ENCODE results near the gene PTPRN2.

PTPRN2 gene

GRCh38 chr7:158489462-158490155 is 98.0 kb downstream of the PTPRN2 start:
- no peak for DNase-seq (ENCODE audit: low spot score)

- DNase-seq (ENCODE audit: low spot score) = no peak
Observed at GRCh38 chr7:158488181-158488971, 99.2 kb downstream of the PTPRN2 start.

- no peak for DNase-seq (ENCODE audit: low spot score)
Observed at GRCh38 chr7:158487631-158488151, 99.9 kb downstream of the PTPRN2 start.

GRCh38 chr7:158486919-158487318 is 100.7 kb downstream of the PTPRN2 start:
- no peak for DNase-seq (ENCODE audit: low spot score)

GRCh38 chr7:158484801-158485531 is 102.7 kb downstream of the PTPRN2 start:
- no peak for DNase-seq (ENCODE audit: low spot score)

GRCh38 chr7:158482480-158482879 is 105.1 kb downstream of the PTPRN2 start:
- DNase-seq (ENCODE audit: low spot score) = no peak

GRCh38 chr7:158479664-158480025 is 108.0 kb downstream of the PTPRN2 start:
- DNase-seq (ENCODE audit: low spot score) = no peak

- no peak for DNase-seq (ENCODE audit: low spot score)
Observed at GRCh38 chr7:158479021-158479663, 108.5 kb downstream of the PTPRN2 start.

GRCh38 chr7:158477866-158478265 is 109.8 kb downstream of the PTPRN2 start:
- DNase-seq (ENCODE audit: low spot score) = no peak

- no peak for DNase-seq (ENCODE audit: low spot score)
Observed at GRCh38 chr7:158476331-158476932, 111.2 kb downstream of the PTPRN2 start.

- DNase-seq (ENCODE audit: low spot score) = no peak
Observed at GRCh38 chr7:158475679-158476052, 112.0 kb downstream of the PTPRN2 start.

- no peak for DNase-seq (ENCODE audit: low spot score)
Observed at GRCh38 chr7:158475036-158475678, 112.5 kb downstream of the PTPRN2 start.

- no peak for DNase-seq (ENCODE audit: low spot score)
Observed at GRCh38 chr7:158474488-158474887, 113.1 kb downstream of the PTPRN2 start.

- DNase-seq (ENCODE audit: low spot score) = no peak
Observed at GRCh38 chr7:158473946-158474345, 113.7 kb downstream of the PTPRN2 start.

- DNase-seq (ENCODE audit: low spot score) = no peak
Observed at GRCh38 chr7:158473221-158473620, 114.4 kb downstream of the PTPRN2 start.

- DNase-seq (ENCODE audit: low spot score) = no peak
Observed at GRCh38 chr7:158472596-158472995, 115.0 kb downstream of the PTPRN2 start.

GRCh38 chr7:158471716-158472115 is 115.9 kb downstream of the PTPRN2 start:
- DNase-seq (ENCODE audit: low spot score) = no peak

- no peak for DNase-seq (ENCODE audit: low spot score)
Observed at GRCh38 chr7:158470336-158470735, 117.3 kb downstream of the PTPRN2 start.

- DNase-seq (ENCODE audit: low spot score) = no peak
Observed at GRCh38 chr7:158469396-158470051, 118.1 kb downstream of the PTPRN2 start.

GRCh38 chr7:158468700-158469296 is 118.8 kb downstream of the PTPRN2 start:
- no peak for DNase-seq (ENCODE audit: low spot score)

Measured in D341Med (cell line).